Embryonic facial prominence (tissue), 1 donor: Measurements from ENCODE around the gene ACSBG1.

Experiments
- DNase-seq: peaks from one replicate; pipeline ENCODE4 v3.0.0-alpha.2; 2016; ENCODE audit errors: extremely low spot score

Gene ACSBG1

GRCh38 chr15:78234515-78235040 lies at the start of gene ACSBG1:
Gene ACSBG1 (minus strand): TSS chr15:78234565. CDS start chr15:78234501, 64 bp downstream.
- DNase-seq, result no peak

- no peak for DNase-seq
Measured at GRCh38 chr15:78282324-78282723, 48.0 kb upstream of the ACSBG1 start.

GRCh38 chr15:78280319-78281072 lies 46.1 kb upstream of the ACSBG1 start:
- no peak for DNase-seq

- no peak for DNase-seq
Measured at GRCh38 chr15:78276064-78276943, 41.9 kb upstream of the ACSBG1 start.

GRCh38 chr15:78274994-78275393 lies 40.6 kb upstream of the ACSBG1 start:
- DNase-seq, result no peak

GRCh38 chr15:78272776-78273175 lies 38.4 kb upstream of the ACSBG1 start:
- no peak for DNase-seq

GRCh38 chr15:78272316-78272715 lies 38.0 kb upstream of the ACSBG1 start:
- DNase-seq, result no peak

GRCh38 chr15:78266806-78267205 lies 32.4 kb upstream of the ACSBG1 start:
- no peak for DNase-seq

- no peak for DNase-seq
Measured at GRCh38 chr15:78266229-78266628, 31.9 kb upstream of the ACSBG1 start.

- no peak for DNase-seq
Measured at GRCh38 chr15:78265752-78266224, 31.4 kb upstream of the ACSBG1 start.

- no peak for DNase-seq
Measured at GRCh38 chr15:78265137-78265460, 30.7 kb upstream of the ACSBG1 start.

- no peak for DNase-seq
Measured at GRCh38 chr15:78264304-78265136, 30.2 kb upstream of the ACSBG1 start, which contains the start of gene DNAJA4. Gene DNAJA4 (plus strand): TSS chr15:78264562. CDS start chr15:78264764, 202 bp downstream.

- no peak for DNase-seq
Measured at GRCh38 chr15:78263907-78264303, 29.5 kb upstream of the ACSBG1 start.

- DNase-seq, result no peak
Measured at GRCh38 chr15:78263351-78263781, 29.0 kb upstream of the ACSBG1 start.

- DNase-seq, result no peak
Measured at GRCh38 chr15:78261062-78261461, 26.7 kb upstream of the ACSBG1 start.

GRCh38 chr15:78260489-78260888 lies 26.1 kb upstream of the ACSBG1 start:
- DNase-seq, result no peak

GRCh38 chr15:78259232-78259631 lies 24.9 kb upstream of the ACSBG1 start:
- DNase-seq, result no peak

- DNase-seq, result no peak
Measured at GRCh38 chr15:78257681-78258080, 23.3 kb upstream of the ACSBG1 start.

GRCh38 chr15:78256044-78256437 lies 21.7 kb upstream of the ACSBG1 start:
- no peak for DNase-seq

GRCh38 chr15:78255421-78256043 lies 21.2 kb upstream of the ACSBG1 start:
- no peak for DNase-seq

- no peak for DNase-seq
Measured at GRCh38 chr15:78251136-78251535, 16.8 kb upstream of the ACSBG1 start.
